K562 (cell line): Measurements from ENCODE around the gene MCM7. TPM values are rescaled to one million over a fixed set of nuclear protein-coding genes. Genes with fewer than 3 reads are reported as not detected.

Experiments
- C11orf30 ChIP-seq: fragments of 450-650 bp; IDR thresholded peaks from 2 replicates; pipeline ENCODE4 v1.6.1; 2016; ENCODE audit warnings: low read depth, mild to moderate bottlenecking
- FOXK2 ChIP-seq, 2 experiments: fragments of 450-650 bp; IDR thresholded peaks in 1 of 2; conservative IDR thresholded peaks in 1 of 2; 2 replicates each; pipeline ENCODE4 v1.6.1; 2016; ENCODE audit warnings: low read depth in 2 of 2, mild to moderate bottlenecking in 1 of 2
- FOXO4 ChIP-seq: fragments of 450-650 bp; formaldehyde crosslinking; IDR thresholded peaks from 2 replicates; pipeline ENCODE4 v1.4.0; 2020; ENCODE audit warnings: mild to moderate bottlenecking, moderate library complexity
- HDAC8 ChIP-seq: fragments of 450-650 bp; IDR thresholded peaks from 2 replicates; pipeline ENCODE4 v1.6.1; 2016; ENCODE audit warnings: mild to moderate bottlenecking, missing genetic modification characterization, moderate library complexity, missing compliant biosample characterization
- HMGN3 ChIP-seq: IDR thresholded peaks from 2 replicates; pipeline ENCODE4 v1.6.1; 2011; ENCODE audit warnings: borderline replicate concordance, low read depth, mild to moderate bottlenecking, mixed read lengths, low read length; ENCODE audit not compliant: insufficient read length; ENCODE audit errors: extremely low read depth
- KLF1 ChIP-seq: fragments of 450-650 bp; IDR thresholded peaks from 2 replicates; pipeline ENCODE4 v1.6.1; 2016; ENCODE audit warnings: missing genetic modification characterization, missing compliant biosample characterization
- NFIC ChIP-seq: fragments of 450-650 bp; IDR thresholded peaks from 2 replicates; pipeline ENCODE4 v1.6.1; 2017; ENCODE audit warnings: mild to moderate bottlenecking, inconsistent platforms
- NR4A1 ChIP-seq, 2 experiments: fragments of 250-450 bp in 1 of 2; fragments of 450-650 bp in 1 of 2; sonication (Bioruptor Pico) in 1 of 2; IDR thresholded peaks; 2 replicates each; pipeline versions ENCODE4 v1.4.0 to v1.6.1; 2016 to 2020; ENCODE audit warnings: mild to moderate bottlenecking in 2 of 2, missing compliant biosample characterization in 1 of 2, missing genetic modification characterization in 1 of 2, moderate library complexity in 1 of 2
- POLR2AphosphoS2 ChIP-seq: IDR thresholded peaks from 2 replicates; pipeline ENCODE4 v1.6.1; 2012; ENCODE audit warnings: low read length, improper control_type of control experiment
- POLR2AphosphoS5 ChIP-seq: IDR thresholded peaks from 2 replicates; pipeline ENCODE4 v1.6.1; 2011; ENCODE audit warnings: mild to moderate bottlenecking, low read depth, low read length, moderate library complexity; ENCODE audit not compliant: control insufficient read depth, insufficient read depth
- PRPF4 ChIP-seq: fragments of 200-400 bp; formaldehyde crosslinking; IDR thresholded peaks from one replicate; pipeline ENCODE4 v1.6.1; 2017; ENCODE audit warnings: low read length, low read depth, mild to moderate bottlenecking; ENCODE audit not compliant: insufficient read depth, poor library complexity, severe bottlenecking
- SIRT6 ChIP-seq: IDR thresholded peaks from one replicate; pipeline ENCODE4 v1.6.1; 2012; ENCODE audit warnings: low read depth, mild to moderate bottlenecking, control low read depth, inconsistent platforms, low read length, moderate library complexity
- SNRNP70 ChIP-seq: fragments of 200-400 bp; formaldehyde crosslinking; optimal IDR thresholded peaks from 2 replicates; pipeline ENCODE3; 2017; ENCODE audit warnings: low read depth, low read length
- TBL1XR1 ChIP-seq, 2 experiments: IDR thresholded peaks; 2 replicates each; pipeline ENCODE4 v1.6.1; 2012; ENCODE audit warnings: improper control_type of control experiment in 2 of 2, low read length in 2 of 2, mild to moderate bottlenecking in 1 of 2
- TCF3 ChIP-seq: sonication (generic); formaldehyde crosslinking; IDR thresholded peaks from 2 replicates; pipeline ENCODE4 v1.4.0; 2020; ENCODE audit warnings: mild to moderate bottlenecking, missing genetic modification reagents
- TRIM28 ChIP-seq: fragments of 450-650 bp; IDR thresholded peaks from 2 replicates; pipeline ENCODE4 v1.6.1; 2017
- U2AF1 ChIP-seq: fragments of 200-400 bp; formaldehyde crosslinking; optimal IDR thresholded peaks from 2 replicates; pipeline ENCODE3; 2017; ENCODE audit warnings: mild to moderate bottlenecking, low read depth, low read length, moderate library complexity
- ZNF695 ChIP-seq: fragments of 450-650 bp; formaldehyde crosslinking; IDR thresholded peaks from 2 replicates; pipeline ENCODE4 v1.4.0; 2020; ENCODE audit warnings: mild to moderate bottlenecking, moderate library complexity
- ZNF699 ChIP-seq: fragments of 250-450 bp; sonication (Bioruptor Pico); IDR thresholded peaks from 2 replicates; pipeline ENCODE4 v1.8.0; 2021; ENCODE audit warnings: mild to moderate bottlenecking, moderate library complexity; ENCODE audit not compliant: insufficient replicate concordance
- polyA plus RNA-seq, 8 experiments: library from polyadenylated mRNA; depleted of rRNA in 4 of 8; stranded (reverse) in 5 of 8; unstranded in 3 of 8; fragments of >200 nt; fragmentation: Nextera tagmentation in 2 of 8; fragmentation: Illumina TruSeq in 1 of 8; extraction: Ambion mirVana in 2 of 8; extraction: Trizol in 1 of 8; gene quantifications; 2 replicates each; pipeline versions ENCODE4 v1.2.1 to v1.2.3, GENCODE V29; 2011 to 2014; ENCODE audit warnings: inconsistent platforms in 1 of 8, missing spikeins in 1 of 8
- total RNA-seq, 7 experiments: library from RNA; depleted of rRNA in 6 of 7; stranded (reverse); fragments of >200 nt in 6 of 7; fragmentation: Illumina TruSeq in 2 of 7; extraction: Trizol in 2 of 7; gene quantifications; 2 replicates each; pipeline versions ENCODE4 v1.2.1 to v1.2.3, GENCODE V29; 2011 to 2021; ENCODE audit warnings: low replicate concordance in 1 of 7
- TF ChIP-seq, protein P1 (sequence below): fragments of 250-450 bp; sonication (Bioruptor Pico); IDR thresholded peaks from 2 replicates; pipeline ENCODE4 v1.4.0; 2020

The MCM7 gene
- total and polyA plus RNA-seq, 9 of the 15 experiments (the other 6 are each of a cell fraction or from before 2014, with no cell fraction given) = 329 to 856 (median 437) TPM

DNA sequence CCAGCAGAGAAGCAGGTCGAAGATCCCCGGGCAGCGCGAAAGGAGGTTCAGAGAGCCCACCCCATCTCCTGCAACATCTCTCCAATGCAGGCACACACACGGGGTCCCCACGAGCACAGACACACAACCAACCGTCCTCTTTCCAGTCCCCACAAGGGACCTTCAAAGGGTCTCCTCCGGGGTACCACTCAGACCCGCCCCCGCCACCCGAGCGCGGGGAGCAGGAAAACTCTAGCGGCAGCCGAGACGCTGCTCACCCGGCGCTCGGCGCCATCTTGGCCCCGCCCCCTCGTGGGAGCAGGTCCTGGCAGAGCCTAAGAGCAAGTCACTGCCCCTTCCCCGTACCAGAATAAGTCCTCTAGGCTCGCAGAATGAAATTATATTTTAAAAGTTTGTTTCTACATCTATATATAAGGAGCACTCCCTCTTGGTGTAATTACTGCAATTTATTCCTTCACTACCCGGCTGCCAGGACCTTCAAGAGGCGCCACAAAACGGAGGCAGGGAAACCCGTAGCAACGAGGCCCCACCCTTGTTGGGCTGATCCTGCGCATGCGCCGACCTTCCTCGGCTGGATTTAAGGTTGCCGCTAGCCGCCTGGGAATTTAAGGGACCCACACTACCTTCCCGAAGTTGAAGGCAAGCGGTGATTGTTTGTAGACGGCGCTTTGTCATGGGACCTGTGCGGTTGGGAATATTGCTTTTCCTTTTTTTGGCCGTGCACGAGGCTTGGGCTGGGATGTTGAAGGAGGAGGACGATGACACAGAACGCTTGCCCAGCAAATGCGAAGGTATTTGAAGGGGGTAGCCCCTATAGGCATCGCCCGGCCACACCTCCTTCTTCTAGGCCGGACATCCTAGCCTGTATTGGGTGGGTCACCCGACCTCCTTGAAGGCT, 18.1 kb upstream of the MCM7 start, which contains the start of the genes CNPY4 and TAF6 (continued):
- TF ChIP-seq, protein P1, sequence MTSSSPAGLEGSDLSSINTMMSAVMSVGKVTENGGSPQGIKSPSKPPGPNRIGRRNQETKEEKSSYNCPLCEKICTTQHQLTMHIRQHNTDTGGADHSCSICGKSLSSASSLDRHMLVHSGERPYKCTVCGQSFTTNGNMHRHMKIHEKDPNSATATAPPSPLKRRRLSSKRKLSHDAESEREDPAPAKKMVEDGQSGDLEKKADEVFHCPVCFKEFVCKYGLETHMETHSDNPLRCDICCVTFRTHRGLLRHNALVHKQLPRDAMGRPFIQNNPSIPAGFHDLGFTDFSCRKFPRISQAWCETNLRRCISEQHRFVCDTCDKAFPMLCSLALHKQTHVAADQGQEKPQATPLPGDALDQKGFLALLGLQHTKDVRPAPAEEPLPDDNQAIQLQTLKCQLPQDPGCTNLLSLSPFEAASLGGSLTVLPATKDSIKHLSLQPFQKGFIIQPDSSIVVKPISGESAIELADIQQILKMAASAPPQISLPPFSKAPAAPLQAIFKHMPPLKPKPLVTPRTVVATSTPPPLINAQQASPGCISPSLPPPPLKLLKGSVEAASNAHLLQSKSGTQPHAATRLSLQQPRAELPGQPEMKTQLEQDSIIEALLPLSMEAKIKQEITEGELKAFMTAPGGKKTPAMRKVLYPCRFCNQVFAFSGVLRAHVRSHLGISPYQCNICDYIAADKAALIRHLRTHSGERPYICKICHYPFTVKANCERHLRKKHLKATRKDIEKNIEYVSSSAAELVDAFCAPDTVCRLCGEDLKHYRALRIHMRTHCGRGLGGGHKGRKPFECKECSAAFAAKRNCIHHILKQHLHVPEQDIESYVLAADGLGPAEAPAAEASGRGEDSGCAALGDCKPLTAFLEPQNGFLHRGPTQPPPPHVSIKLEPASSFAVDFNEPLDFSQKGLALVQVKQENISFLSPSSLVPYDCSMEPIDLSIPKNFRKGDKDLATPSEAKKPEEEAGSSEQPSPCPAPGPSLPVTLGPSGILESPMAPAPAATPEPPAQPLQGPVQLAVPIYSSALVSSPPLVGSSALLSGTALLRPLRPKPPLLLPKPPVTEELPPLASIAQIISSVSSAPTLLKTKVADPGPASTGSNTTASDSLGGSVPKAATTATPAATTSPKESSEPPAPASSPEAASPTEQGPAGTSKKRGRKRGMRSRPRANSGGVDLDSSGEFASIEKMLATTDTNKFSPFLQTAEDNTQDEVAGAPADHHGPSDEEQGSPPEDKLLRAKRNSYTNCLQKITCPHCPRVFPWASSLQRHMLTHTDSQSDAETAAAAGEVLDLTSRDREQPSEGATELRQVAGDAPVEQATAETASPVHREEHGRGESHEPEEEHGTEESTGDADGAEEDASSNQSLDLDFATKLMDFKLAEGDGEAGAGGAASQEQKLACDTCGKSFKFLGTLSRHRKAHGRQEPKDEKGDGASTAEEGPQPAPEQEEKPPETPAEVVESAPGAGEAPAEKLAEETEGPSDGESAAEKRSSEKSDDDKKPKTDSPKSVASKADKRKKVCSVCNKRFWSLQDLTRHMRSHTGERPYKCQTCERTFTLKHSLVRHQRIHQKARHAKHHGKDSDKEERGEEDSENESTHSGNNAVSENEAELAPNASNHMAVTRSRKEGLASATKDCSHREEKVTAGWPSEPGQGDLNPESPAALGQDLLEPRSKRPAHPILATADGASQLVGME (CRISPR knock-in tag) = 0 out of 2 replicates have a peak, but pooled peaks have one; percentile 60
- TF ChIP-seq HDAC8 (no peak; the same call in 1 of the 2 replicates), POLR2AphosphoS5 (peak; percentile 81), C11orf30 (peak; percentile 90), SIRT6 (no peak), TRIM28 (0 out of 2 replicates have a peak, but pooled peaks have one; percentile 22), ZNF695 (CRISPR knock-in tag) (peak; percentile 65; the same call in 1 of the 2 replicates), KLF1 (tag) (peak; percentile 91), FOXO4 (CRISPR knock-in tag) (peak; percentile 89; the same call in 1 of the 2 replicates), NR4A1 (CRISPR knock-in tag; IDR thresholded peaks at IDR 0.05) (no peak), NR4A1 (tag; IDR thresholded peaks at IDR 0.05) (peak; percentile 66; the same call in 1 of the 2 replicates), SNRNP70 (peak; percentile 55), ZNF699 (CRISPR knock-in tag) (no peak), FOXK2 (conservative IDR thresholded peaks at IDR 0.05 in 1 of 2, IDR thresholded peaks at IDR 0.05 in 1 of 2; ENCODE audit: low read depth in 2 of 2) (peak; percentile 16 to 94; a peak in 3 of 4 replicates), PRPF4 (no peak), NFIC (peak; percentile 100), TBL1XR1 (IDR thresholded peaks at IDR 0.05; ENCODE audit: low read length in 2 of 2) (peak; percentile 39 to 75; a peak in 2 of 4 replicates), HMGN3 (peak; percentile 24), POLR2AphosphoS2 (peak; percentile 66; the same call in 1 of the 2 replicates), TCF3 (CRISPR knock-in tag) (no peak; the same call in 1 of the 2 replicates), U2AF1 (no peak)
